ENCODE measurements around the gene MAGEB16.

MAGEB16 gene

DNA sequence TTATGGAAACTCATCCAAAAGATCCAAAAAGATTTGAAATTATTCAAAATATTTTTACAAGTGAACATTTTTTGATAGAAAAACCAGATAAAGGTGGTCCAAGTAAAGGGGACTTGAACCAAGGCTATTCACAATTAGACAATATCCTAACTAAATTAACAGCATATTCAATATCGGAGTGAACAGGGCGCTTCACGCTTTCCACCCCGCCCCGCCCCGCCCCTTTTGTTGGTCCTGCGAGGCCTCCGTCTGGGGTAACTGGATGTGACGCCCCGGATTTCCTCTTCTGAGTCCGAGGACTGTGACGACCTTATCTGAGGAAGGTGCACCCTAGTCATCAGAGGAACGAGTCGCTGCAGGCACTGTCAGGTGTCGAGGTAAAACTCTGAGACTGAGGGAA, at the start of gene MAGEB16:
TSS of gene MAGEB16 (plus strand) at position 301 of the 400 bp plus-strand sequence. CDS start 3,855 bp downstream, outside the sequence.
- TF ChIP-seq, protein P1, sequence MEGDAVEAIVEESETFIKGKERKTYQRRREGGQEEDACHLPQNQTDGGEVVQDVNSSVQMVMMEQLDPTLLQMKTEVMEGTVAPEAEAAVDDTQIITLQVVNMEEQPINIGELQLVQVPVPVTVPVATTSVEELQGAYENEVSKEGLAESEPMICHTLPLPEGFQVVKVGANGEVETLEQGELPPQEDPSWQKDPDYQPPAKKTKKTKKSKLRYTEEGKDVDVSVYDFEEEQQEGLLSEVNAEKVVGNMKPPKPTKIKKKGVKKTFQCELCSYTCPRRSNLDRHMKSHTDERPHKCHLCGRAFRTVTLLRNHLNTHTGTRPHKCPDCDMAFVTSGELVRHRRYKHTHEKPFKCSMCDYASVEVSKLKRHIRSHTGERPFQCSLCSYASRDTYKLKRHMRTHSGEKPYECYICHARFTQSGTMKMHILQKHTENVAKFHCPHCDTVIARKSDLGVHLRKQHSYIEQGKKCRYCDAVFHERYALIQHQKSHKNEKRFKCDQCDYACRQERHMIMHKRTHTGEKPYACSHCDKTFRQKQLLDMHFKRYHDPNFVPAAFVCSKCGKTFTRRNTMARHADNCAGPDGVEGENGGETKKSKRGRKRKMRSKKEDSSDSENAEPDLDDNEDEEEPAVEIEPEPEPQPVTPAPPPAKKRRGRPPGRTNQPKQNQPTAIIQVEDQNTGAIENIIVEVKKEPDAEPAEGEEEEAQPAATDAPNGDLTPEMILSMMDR (IDR thresholded peaks at IDR 0.05; ENCODE audit: extremely low read depth, insufficient read depth, missing control alignments): no peak
- in situ Hi-C loops (cut with MboI; ENCODE audit: low pct_unique_long_range_greater_than_20kb, low sequenced_read_pairs, unreplicated experiment): no loop called here
- DNase-seq (ENCODE audit: low spot score): no peak

GRCh38 chrX:35773958-35774564, 24.1 kb upstream of the MAGEB16 start:
- TF ChIP-seq, protein P1 (IDR thresholded peaks at IDR 0.05; ENCODE audit: extremely low read depth, insufficient read depth, missing control alignments): no peak
- in situ Hi-C loops (cut with MboI; ENCODE audit: low pct_unique_long_range_greater_than_20kb, low sequenced_read_pairs, unreplicated experiment): no loop called here
- DNase-seq (ENCODE audit: low spot score): no peak

DNA sequence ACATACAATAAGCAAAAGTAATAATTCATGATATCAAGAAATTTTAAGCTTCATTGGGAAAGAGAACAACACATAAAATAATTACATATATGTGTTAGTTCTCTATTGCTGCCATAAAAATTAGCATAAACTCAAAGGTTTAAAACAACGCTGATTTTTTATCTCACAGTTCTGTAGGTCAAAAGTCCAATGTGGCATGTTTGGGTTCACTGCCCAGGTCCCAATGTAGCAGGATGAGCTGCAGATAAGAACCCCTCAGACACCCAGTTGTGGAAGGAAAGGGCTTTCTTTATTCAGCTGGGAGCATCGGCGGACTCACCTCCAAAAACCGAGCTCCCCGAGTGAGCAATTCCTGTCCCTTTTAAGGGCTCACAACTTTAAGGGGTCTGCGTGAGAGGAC, 13.1 kb upstream of the MAGEB16 start:
- TF ChIP-seq, protein P1 (IDR thresholded peaks at IDR 0.05; ENCODE audit: extremely low read depth, insufficient read depth, missing control alignments): no peak
- in situ Hi-C loops (cut with MboI; ENCODE audit: low pct_unique_long_range_greater_than_20kb, low sequenced_read_pairs, unreplicated experiment): no loop called here

DNA sequence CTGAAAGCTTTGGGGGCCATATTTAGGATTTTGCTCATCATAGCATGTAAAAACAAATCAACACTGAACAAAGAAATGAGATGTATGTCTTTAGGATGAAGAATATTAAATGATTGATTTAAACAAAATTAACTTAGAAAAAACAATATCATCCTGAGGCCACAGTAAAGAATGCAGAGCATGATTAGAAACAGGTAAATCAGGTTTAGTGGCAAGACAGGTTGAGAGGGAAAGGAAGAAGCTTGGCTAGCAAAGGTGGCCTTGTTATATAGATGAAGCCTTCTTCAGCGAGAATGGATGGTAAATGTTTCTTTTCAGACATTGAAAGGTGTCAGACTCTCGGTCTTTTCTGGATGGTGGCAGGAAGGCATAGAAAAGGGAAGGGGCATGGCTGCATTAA, 11.9 kb upstream of the MAGEB16 start:
- no peak for DNase-seq (ENCODE audit: low spot score)
- TF ChIP-seq, protein P1 (IDR thresholded peaks at IDR 0.05; ENCODE audit: extremely low read depth, insufficient read depth, missing control alignments): no peak
- in situ Hi-C loops (cut with MboI; ENCODE audit: low pct_unique_long_range_greater_than_20kb, low sequenced_read_pairs, unreplicated experiment): no loop called here

More for the DNA sequence above, 13.1 kb upstream of the MAGEB16 start:
- DNase-seq (ENCODE audit: low spot score): no peak

DNA sequence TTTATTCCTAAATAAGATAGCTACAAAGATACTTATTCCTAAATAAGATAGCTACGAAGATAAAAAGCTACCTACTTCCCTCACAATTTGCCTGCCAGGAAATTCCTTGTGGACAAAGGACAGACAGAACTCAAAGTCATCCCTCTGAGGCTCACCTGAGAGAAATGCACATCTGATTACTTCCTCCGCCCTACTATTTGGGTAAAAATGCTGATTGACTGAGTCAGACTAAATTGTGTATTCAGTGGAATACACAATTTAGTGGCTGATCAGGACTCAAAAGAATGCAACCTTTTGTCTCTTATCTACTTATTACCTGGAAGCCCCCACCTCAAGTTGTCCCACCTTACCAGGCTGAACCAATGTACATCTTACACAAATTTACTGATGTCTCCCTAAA, 10.3 kb upstream of the MAGEB16 start:
- TF ChIP-seq, protein P1 (IDR thresholded peaks at IDR 0.05; ENCODE audit: extremely low read depth, insufficient read depth, missing control alignments): no peak
- DNase-seq (ENCODE audit: low spot score): no peak
- in situ Hi-C loops (cut with MboI; ENCODE audit: low pct_unique_long_range_greater_than_20kb, low sequenced_read_pairs, unreplicated experiment): no loop called here

DNA sequence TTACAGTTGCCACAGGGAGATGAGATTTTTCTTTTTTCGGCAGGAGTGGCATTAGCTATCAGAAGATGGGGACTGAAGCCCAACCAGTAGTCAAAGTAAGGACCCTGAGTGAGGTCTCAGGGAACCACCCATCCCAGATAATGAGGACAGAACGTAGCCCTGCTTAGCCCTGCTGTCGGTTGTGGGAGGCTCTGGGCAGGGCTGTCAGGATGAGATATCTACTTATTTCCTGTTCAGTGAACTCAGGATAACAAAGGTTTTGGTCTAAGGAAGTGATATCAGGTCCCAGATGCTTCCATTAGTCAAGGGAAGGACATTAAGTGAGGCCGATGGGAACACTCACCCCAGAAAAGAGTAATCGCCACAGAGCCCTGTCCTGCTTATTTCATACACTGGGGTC, 2.3 kb downstream of the MAGEB16 start:
- TF ChIP-seq, protein P1 (IDR thresholded peaks at IDR 0.05; ENCODE audit: extremely low read depth, insufficient read depth, missing control alignments): no peak
- in situ Hi-C loops (cut with MboI; ENCODE audit: low pct_unique_long_range_greater_than_20kb, low sequenced_read_pairs, unreplicated experiment): no loop called here
- DNase-seq (ENCODE audit: low spot score): no peak
